Measurements from ENCODE around the gene ATRNL1. TPM values are rescaled to one million over a fixed set of nuclear protein-coding genes. Genes with fewer than 3 reads are reported as not detected.
"Not testable (repeated sequence)": the region's sequence is repeated elsewhere in the genome, so short reads cannot be mapped to it uniquely, and the experiment has no call there.

The ATRNL1 gene
- total RNA-seq, 1 experiment from 2014 or later = 0.47 TPM

- DNase-seq (ENCODE audit: low read depth) = no peak
Observed at GRCh38 chr10:115084277-115084850, 8.8 kb upstream of the ATRNL1 start.

GRCh38 chr10:115091161-115091560, 2.0 kb upstream of the ATRNL1 start:
- no peak for DNase-seq (ENCODE audit: low read depth)

- no peak for DNase-seq (ENCODE audit: low read depth)
Observed at GRCh38 chr10:115092258-115092554, 959 bp upstream of the ATRNL1 start.

- DNase-seq (ENCODE audit: low read depth) = peak; percentile 18
Observed at GRCh38 chr10:115092555-115093285, 445 bp upstream of the ATRNL1 start.

GRCh38 chr10:115093776-115094408, 727 bp downstream of the ATRNL1 start:
- no peak for DNase-seq (ENCODE audit: low read depth)

- DNase-seq (ENCODE audit: low read depth) = no peak
Observed at GRCh38 chr10:115094416-115095140, 1.4 kb downstream of the ATRNL1 start.

- no peak for DNase-seq (ENCODE audit: low read depth)
Observed at GRCh38 chr10:115095758-115096157, 2.6 kb downstream of the ATRNL1 start.

- DNase-seq (ENCODE audit: low read depth) = no peak
Observed at GRCh38 chr10:115103700-115104099, 10.5 kb downstream of the ATRNL1 start.

GRCh38 chr10:115105411-115105810, 12.2 kb downstream of the ATRNL1 start:
- DNase-seq (ENCODE audit: low read depth) = not testable (repeated sequence)

GRCh38 chr10:115107830-115108229, 14.7 kb downstream of the ATRNL1 start:
- DNase-seq (ENCODE audit: low read depth) = no peak

- no peak for DNase-seq (ENCODE audit: low read depth)
Observed at GRCh38 chr10:115117301-115117700, 24.1 kb downstream of the ATRNL1 start.

GRCh38 chr10:115118346-115118745, 25.2 kb downstream of the ATRNL1 start:
- no peak for DNase-seq (ENCODE audit: low read depth)

GRCh38 chr10:115125505-115125904, 32.3 kb downstream of the ATRNL1 start:
- DNase-seq (ENCODE audit: low read depth) = no peak

- DNase-seq (ENCODE audit: low read depth) = peak; percentile 6
Observed at GRCh38 chr10:115129752-115130151, 36.6 kb downstream of the ATRNL1 start.

GRCh38 chr10:115136616-115137015, 43.5 kb downstream of the ATRNL1 start:
- no peak for DNase-seq (ENCODE audit: low read depth)

GRCh38 chr10:115141254-115141653, 48.1 kb downstream of the ATRNL1 start:
- no peak for DNase-seq (ENCODE audit: low read depth)

- DNase-seq (ENCODE audit: low read depth) = no peak
Observed at GRCh38 chr10:115157357-115157756, 64.2 kb downstream of the ATRNL1 start.

- DNase-seq (ENCODE audit: low read depth) = no peak
Observed at GRCh38 chr10:115163129-115163528, 70.0 kb downstream of the ATRNL1 start.

- no peak for DNase-seq (ENCODE audit: low read depth)
Observed at GRCh38 chr10:115164220-115164619, 71.1 kb downstream of the ATRNL1 start.

- DNase-seq (ENCODE audit: low read depth) = no peak
Observed at GRCh38 chr10:115167751-115168150, 74.6 kb downstream of the ATRNL1 start.

GRCh38 chr10:115171392-115171960, 78.3 kb downstream of the ATRNL1 start:
- no peak for DNase-seq (ENCODE audit: low read depth)

- no peak for DNase-seq (ENCODE audit: low read depth)
Observed at GRCh38 chr10:115173915-115174443, 80.8 kb downstream of the ATRNL1 start.

Data from HT1080 (cell line).